ENCODE measurements around the gene VPREB3.

GRCh38 chr22:23763579-23763945 lies 9.3 kb upstream of the VPREB3 start:
- TF ChIP-seq CTCF (IDR thresholded peaks at IDR 0.05) (no peak), TCF7L2 (IDR thresholded peaks at IDR 0.05; ENCODE audit: low read depth, low read length) (no peak), SIN3A (IDR thresholded peaks at IDR 0.05; ENCODE audit: borderline replicate concordance, insufficient read depth, low read depth, low read length) (no peak)

Measured in Panc1 (cell line).